Posterior vena cava (tissue), 2 donors: ENCODE results near the gene SH3RF3. TPM values are rescaled to one million over a fixed set of nuclear protein-coding genes. Genes with fewer than 3 reads are reported as not detected.

Experiments
- DNase-seq: peaks from one replicate; pipeline ENCODE4 v3.0.0-alpha.2; 2020; ENCODE audit warnings: low spot score
- intact Hi-C, 2 donors: fragments of 100-400 bp; cut with DNase I; formaldehyde crosslinking; loops; one replicate each; pipeline versions ENCODE4 v1.14.1 to v1.14.2; 2022 to 2023
- total RNA-seq, 2 donors: library from RNA; stranded (reverse); fragmentation: NEBNext Ultra II Directional; extraction: Animal tissue kit (Norgen Biotek cat#: 25700); gene quantifications; one replicate each; pipeline ENCODE4 v1.2.1, GENCODE V29; 2021
- donor health status: DM: yes; HTN: yes; CAD: no.
- donor health status: DM: yes; HTN: yes; CAD: no.

The SH3RF3 gene
- total RNA-seq, 2 donors from 2014 or later: 10.1 to 14.1 TPM

DNA sequence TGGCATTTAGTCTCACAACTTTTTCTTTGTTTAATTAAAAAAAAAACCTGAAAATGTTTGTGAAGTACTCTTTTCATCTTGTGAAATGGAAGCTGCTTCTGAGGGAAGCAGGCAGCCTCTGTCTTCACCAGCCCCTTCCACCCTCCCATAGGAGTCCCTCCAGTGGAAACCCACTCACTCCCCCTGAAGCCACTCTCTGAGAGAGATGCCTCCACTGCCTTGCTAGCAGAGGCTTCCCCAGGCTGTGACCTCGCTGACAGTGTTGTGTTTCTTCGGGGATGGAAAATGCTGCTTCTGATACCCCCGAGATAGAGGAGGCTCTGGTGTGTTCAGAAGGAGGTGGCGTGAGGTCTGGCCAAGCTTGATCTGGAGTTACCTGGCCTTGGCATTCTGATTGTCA, 59.9 kb downstream of the SH3RF3 start:
- peak; percentile 58 for DNase-seq
- intact Hi-C loops: no loop called here

DNA sequence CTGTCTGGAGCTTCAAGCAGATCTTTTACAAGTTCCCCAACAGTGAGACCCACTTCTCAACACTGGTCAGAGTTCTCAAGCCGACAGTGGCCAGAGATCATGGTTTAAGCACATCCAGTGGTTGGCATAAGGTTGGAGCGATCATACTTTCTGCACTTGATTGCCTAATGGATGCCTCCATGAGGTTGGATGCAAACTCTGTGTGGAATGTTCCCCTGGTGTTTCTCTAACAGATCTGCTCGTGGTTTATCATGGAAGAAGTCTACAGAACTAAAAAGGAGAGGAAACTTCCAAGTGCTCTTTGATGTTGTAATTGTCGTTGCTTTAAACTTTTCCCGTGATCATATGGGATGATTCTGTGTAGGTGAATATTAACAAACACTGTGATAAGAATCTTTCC, 60.7 kb downstream of the SH3RF3 start:
- intact Hi-C loops: no loop called here
- DNase-seq: no peak

GRCh38 chr2:109193807-109194619, 65.0 kb downstream of the SH3RF3 start:
- intact Hi-C loops: no loop called here
- DNase-seq: no peak

DNA sequence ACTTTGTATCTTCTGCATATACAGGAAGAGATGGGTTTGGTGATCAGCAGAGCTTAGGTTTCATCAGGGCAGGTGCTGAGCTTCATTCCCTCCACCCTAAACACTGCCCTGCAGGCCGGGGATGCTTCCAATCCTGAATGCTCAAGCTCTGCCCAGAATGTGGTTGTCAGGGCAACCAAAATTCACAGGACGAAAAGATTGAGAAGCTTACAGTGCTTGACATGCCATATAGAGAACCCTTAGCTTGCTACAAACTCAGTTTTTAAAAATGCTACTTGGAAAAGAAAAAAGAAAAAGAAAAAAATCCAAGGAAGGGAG, 65.6 kb downstream of the SH3RF3 start:
- intact Hi-C loops: no loop called here
- no peak for DNase-seq

DNA sequence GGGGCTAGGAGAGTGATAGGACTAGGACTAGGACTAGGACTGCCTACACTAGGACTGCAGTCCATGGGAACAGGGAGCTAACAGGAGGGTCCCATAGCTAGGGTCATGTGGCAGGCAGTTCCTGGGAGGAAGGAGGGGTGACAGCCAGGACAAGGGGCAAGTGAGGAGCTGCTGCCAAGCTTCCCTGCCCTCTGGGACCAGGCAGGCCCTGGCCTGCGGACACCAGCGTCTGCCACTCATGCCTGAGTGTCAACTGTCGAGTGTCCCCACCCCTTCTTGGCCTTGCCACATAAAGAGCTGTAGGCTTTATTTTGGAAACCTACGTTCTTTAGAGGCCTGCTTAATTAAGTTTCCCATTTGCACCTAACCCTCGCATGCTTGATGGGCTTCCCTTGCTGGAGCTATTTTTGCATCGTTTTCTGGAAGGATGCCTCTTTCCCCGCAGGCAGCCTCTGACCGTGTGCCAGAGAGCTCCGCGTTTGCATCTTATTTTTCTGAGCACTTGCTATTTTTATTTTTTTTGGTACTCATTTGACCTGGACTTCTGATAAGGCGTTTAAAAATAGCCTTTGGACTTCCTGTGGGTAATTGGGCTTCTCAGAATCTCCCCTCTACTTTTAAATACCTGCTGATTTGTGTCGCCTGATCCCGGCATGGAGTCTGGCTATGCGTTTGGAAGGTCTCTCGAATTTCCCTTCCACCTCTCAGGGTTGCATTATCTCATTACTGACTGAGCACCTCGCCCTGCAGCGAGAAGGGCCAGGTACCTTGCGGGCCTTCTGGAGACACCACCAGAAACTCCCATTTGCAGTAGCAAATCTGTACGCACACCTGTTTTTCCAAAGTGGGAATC, 66.4 kb downstream of the SH3RF3 start:
- intact Hi-C loops: no loop called here
- no peak for DNase-seq

GRCh38 chr2:109196081-109196875, 67.3 kb downstream of the SH3RF3 start:
- no peak for DNase-seq
- intact Hi-C loops: no loop called here

GRCh38 chr2:109197491-109198418, 68.8 kb downstream of the SH3RF3 start:
- no peak for DNase-seq
- intact Hi-C loops: no loop called here

GRCh38 chr2:109199790-109200189, 70.8 kb downstream of the SH3RF3 start:
- DNase-seq: no peak
- intact Hi-C loops: no loop called here

GRCh38 chr2:109200616-109201464, 71.8 kb downstream of the SH3RF3 start:
- DNase-seq: no peak
- intact Hi-C loops: no loop called here

DNA sequence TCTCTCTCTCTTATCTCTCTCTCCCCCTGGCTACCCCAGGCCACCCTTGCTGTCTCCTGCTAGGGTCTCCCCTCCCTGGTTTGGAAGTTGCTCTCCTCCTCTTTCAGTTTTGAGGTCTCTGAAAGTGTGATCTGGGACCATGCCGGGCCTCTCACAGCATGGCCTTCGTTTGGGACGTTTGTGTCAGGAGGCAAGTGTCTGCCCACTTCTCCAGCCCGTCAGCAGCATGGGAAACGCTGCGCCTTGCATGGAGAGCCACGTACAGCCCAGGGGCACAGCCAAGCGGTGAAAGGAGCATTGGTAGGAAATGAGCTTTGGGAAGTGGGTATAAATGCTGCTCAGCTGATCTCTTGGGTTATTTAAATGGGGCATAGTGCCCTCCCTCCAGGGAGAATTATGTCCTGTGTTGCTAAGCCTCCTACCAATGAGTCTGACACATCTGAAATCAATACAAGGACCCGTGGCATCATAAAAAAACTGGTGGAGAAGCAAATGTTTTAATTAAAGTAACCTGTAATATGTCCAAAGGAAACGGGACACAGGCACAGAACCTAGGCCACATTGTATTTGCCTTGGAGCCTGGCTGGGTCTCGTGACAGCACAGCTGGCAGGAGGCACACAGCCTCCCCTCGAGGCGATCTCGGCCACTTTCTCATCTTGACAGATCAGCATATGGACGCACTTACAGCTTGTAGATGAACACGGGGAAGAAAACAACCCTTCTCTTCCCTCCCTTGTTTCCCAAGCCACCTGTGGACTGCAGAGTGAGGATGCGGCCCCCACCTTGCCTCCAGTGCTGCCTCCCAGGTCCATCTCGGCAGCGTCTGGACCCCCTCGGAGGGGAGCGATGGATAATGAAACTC, 72.7 kb downstream of the SH3RF3 start:
- DNase-seq: no peak
- intact Hi-C loops: no loop called here

DNA sequence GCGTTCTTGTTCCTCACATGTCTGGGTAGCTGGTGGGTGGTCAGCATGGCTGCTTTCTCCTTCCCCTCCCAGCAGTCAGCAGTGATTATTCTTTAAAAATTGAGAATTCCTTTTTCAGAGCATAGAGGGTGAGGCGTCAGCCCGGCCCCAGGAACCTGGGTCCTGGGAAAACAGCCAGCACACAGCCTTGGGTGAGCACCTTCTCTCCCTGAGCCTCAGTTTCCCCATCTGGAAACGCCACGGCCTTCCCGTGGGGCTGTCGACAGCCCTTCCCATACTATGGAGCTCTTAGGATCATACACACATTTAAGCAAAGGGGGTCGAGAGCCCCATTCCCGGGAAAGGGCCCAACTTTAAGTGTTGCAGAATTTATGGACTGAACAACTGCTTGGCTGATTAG, 73.5 kb downstream of the SH3RF3 start:
- intact Hi-C loops: no loop called here

GRCh38 chr2:109203246-109204011, 74.4 kb downstream of the SH3RF3 start:
- intact Hi-C loops: no loop called here
- no peak for DNase-seq

More for the DNA sequence above, 73.5 kb downstream of the SH3RF3 start:
- no peak for DNase-seq

GRCh38 chr2:109204412-109204811, 75.4 kb downstream of the SH3RF3 start:
- intact Hi-C loops: no loop called here
- DNase-seq: no peak

DNA sequence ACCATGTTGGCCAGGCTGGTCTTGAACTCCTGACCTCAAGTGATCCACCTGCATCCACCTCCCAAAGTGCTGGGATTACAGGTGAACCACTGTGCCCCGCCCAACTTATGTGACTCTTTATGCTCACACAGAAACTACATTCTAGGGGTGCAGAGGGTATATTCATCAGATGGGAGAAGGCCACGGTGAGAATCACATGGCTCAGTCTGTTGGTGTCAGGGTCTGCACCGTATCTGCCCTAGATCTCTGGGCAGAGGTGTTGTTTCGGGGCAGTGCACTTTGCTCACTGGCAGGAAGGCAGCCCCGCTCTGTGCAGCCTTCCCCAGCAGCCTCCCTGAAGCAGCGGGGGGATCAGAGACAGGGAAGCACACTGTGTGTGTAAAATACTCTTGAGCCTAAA, 76.4 kb downstream of the SH3RF3 start:
- no peak for DNase-seq
- intact Hi-C loops: no loop called here

GRCh38 chr2:109206569-109207146, 77.7 kb downstream of the SH3RF3 start:
- intact Hi-C loops: no loop called here
- no peak for DNase-seq

DNA sequence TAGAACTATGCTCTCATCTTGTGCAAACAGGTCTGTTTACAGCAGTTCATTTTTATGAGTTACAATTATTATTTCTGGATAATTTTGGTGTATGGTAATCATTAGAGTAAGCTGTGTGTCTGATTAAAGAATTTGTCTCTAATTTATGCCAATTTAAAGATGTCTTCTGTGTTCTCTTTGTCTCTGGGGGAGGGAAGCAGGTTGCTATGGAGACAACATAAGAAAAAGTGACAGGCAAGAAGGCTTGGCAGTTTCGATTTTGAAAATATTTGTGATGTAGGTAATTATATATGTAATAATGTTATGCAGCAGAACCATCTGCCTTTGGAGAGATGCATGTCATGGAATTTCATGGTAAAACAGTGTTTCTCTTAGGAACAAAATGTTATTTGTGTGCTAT, 78.2 kb downstream of the SH3RF3 start:
- DNase-seq: no peak
- intact Hi-C loops: no loop called here
